ENCODE results near the gene SLC35G3. TPM values are rescaled to one million over a fixed set of nuclear protein-coding genes. Genes with fewer than 3 reads are reported as not detected.

Gene SLC35G3
- total RNA-seq, 1 experiment from 2014 or later = not detected

- ChIA-PET CTCF (no interaction called here), POLR2A (ENCODE audit: unreplicated experiment) (no interaction called here)
- no peaks in the 10 kb centered on the region for H4K20me1 ChIP-seq (ENCODE audit: insufficient read depth)
- H2AFZ ChIP-seq = no peak overlapping the region
- TF ChIP-seq EZH2 (IDR thresholded peaks at IDR 0.05; ENCODE audit: low read depth) (no peak), CTCF (conservative IDR thresholded peaks at IDR 0.05) (no peak)
- H3K27me3 ChIP-seq (ENCODE audit: insufficient read depth, low read depth) = peaks cover 70% of the 10 kb centered on the region
- H3K36me3 ChIP-seq (ENCODE audit: low read depth) = no peaks in the 10 kb centered on the region
- BruUV-seq (replicated peaks) = no TSS peak
- H3K9me3 ChIP-seq (ENCODE audit: insufficient read depth, low read depth) = no peaks in the 10 kb centered on the region
- no peaks in the 10 kb centered on the region for H3F3A ChIP-seq (ENCODE audit: insufficient read depth, low read depth)
- DNase-seq = no peak
- H3K79me2 ChIP-seq (ENCODE audit: low read depth) = no peaks in the 10 kb centered on the region
- no peaks in the 10 kb centered on the region for H3K4me1 ChIP-seq (replicated peaks; ENCODE audit: insufficient read depth)
- H3K4me3 ChIP-seq = no peak overlapping the region
- no peak overlapping the region for H3K27ac ChIP-seq
- no peaks in the 10 kb centered on the region for H3K9me2 ChIP-seq (ENCODE audit: insufficient read depth)
- H3K4me2 ChIP-seq = no peak overlapping the region
- intact Hi-C loops (cut with micrococcal nuclease; ENCODE audit: unreplicated experiment) = no loop called here
These were observed 20.0 kb upstream of the SLC35G3 start for GRCh38 chr17:35214192-35214591.

DNA sequence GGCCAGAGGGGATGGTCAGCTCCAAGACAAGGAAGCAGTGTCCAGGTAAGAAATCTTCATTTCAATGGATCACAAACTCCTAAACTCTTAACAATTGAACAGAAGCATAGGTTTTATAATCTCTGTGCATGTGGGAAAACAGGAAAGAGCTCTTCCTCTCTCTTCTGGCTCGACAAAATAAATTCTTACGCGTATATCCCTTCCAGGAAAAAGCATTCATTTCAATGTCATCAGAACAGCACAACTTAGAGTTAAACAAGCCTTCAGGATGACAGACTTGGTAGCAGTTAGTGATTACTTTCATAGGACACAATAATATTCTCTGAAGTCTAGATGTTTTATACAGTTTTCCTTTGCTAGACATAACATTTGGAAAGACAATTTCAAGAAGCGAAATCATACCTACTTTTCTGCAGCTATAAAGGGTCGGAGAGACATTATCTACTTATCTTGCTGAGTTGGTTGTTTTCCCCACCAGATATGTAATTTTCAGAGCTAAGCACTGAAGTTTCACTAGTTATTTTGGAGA is 19.3 kb upstream of the SLC35G3 start:
- no peak for TF ChIP-seq CTCF (conservative IDR thresholded peaks at IDR 0.05)
- no peak for TF ChIP-seq EZH2 (IDR thresholded peaks at IDR 0.05; ENCODE audit: low read depth)
- intact Hi-C loops (cut with micrococcal nuclease; ENCODE audit: unreplicated experiment) = no loop called here
- Histone ChIP-seq H3K9me3 (ENCODE audit: insufficient read depth, low read depth) (no peaks in the 10 kb centered on the region), H3K4me1 (replicated peaks; ENCODE audit: insufficient read depth) (no peaks in the 10 kb centered on the region), H2AFZ (no peak overlapping the region), H3K79me2 (ENCODE audit: low read depth) (no peaks in the 10 kb centered on the region), H3K4me3 (no peak overlapping the region), H4K20me1 (ENCODE audit: insufficient read depth) (no peaks in the 10 kb centered on the region), H3K27me3 (ENCODE audit: insufficient read depth, low read depth) (peaks cover 72% of the 10 kb centered on the region), H3K4me2 (no peak overlapping the region), H3F3A (ENCODE audit: insufficient read depth, low read depth) (no peaks in the 10 kb centered on the region), H3K27ac (no peak overlapping the region), H3K36me3 (ENCODE audit: low read depth) (no peaks in the 10 kb centered on the region), H3K9me2 (ENCODE audit: insufficient read depth) (no peaks in the 10 kb centered on the region)
- no peak for DNase-seq
- no TSS peak for BruUV-seq (replicated peaks)
- ChIA-PET CTCF (no interaction called here), POLR2A (ENCODE audit: unreplicated experiment) (no interaction called here)

GRCh38 chr17:35212668-35213067 is 18.5 kb upstream of the SLC35G3 start:
- intact Hi-C loops (cut with micrococcal nuclease; ENCODE audit: unreplicated experiment) = no loop called here
- H3K27me3 ChIP-seq (ENCODE audit: insufficient read depth, low read depth) = peaks cover 74% of the 10 kb centered on the region
- H3K27ac ChIP-seq = no peak overlapping the region
- no peaks in the 10 kb centered on the region for H3K79me2 ChIP-seq (ENCODE audit: low read depth)
- no peaks in the 10 kb centered on the region for H3K36me3 ChIP-seq (ENCODE audit: low read depth)
- no peaks in the 10 kb centered on the region for H4K20me1 ChIP-seq (ENCODE audit: insufficient read depth)
- TF ChIP-seq CTCF (conservative IDR thresholded peaks at IDR 0.05) = no peak
- H3K4me2 ChIP-seq = no peak overlapping the region
- H3K4me1 ChIP-seq (replicated peaks; ENCODE audit: insufficient read depth) = no peaks in the 10 kb centered on the region
- H3K9me2 ChIP-seq (ENCODE audit: insufficient read depth) = no peaks in the 10 kb centered on the region
- H3K9me3 ChIP-seq (ENCODE audit: insufficient read depth, low read depth) = no peaks in the 10 kb centered on the region
- DNase-seq = no peak
- H3K4me3 ChIP-seq = no peak overlapping the region
- ChIA-PET CTCF (no interaction called here), POLR2A (ENCODE audit: unreplicated experiment) (no interaction called here)
- H2AFZ ChIP-seq = no peak overlapping the region
- no peaks in the 10 kb centered on the region for H3F3A ChIP-seq (ENCODE audit: insufficient read depth, low read depth)
- BruUV-seq (replicated peaks) = no TSS peak

Measured in PC-9 (cell line).